K562 (cell line): ENCODE measurements around the gene C2orf92.

Source experiments
- CBFB ChIP-seq: sonication (generic); formaldehyde crosslinking; IDR thresholded peaks from 2 replicates; pipeline ENCODE4 v1.4.0; 2020; ENCODE audit warnings: mild to moderate bottlenecking, missing genetic modification reagents
- MAFK ChIP-seq: IDR thresholded peaks from 2 replicates; pipeline ENCODE4 v1.6.1; 2011; ENCODE audit warnings: low read length, improper control_type of control experiment
- POLR2G ChIP-seq: fragments of 200-400 bp; formaldehyde crosslinking; IDR thresholded peaks from 2 replicates; pipeline ENCODE4 v1.6.1; 2017; ENCODE audit warnings: low read depth, mild to moderate bottlenecking, antibody characterized with exemption, low read length, moderate library complexity
- PREB ChIP-seq: sonication (generic); formaldehyde crosslinking; IDR thresholded peaks from 2 replicates; pipeline ENCODE4 v1.8.1; 2023; ENCODE audit warnings: mild to moderate bottlenecking, missing genetic modification reagents
- SREBF2 ChIP-seq: sonication (generic); formaldehyde crosslinking; IDR thresholded peaks from 2 replicates; pipeline ENCODE4 v1.4.0; 2020; ENCODE audit warnings: mild to moderate bottlenecking, missing genetic modification reagents
- TAF7 ChIP-seq: fragments of 450-650 bp; IDR thresholded peaks from 2 replicates; pipeline ENCODE4 v1.6.1; 2016; ENCODE audit warnings: missing genetic modification characterization, missing compliant biosample characterization
- ZNF224 ChIP-seq: sonication (generic); formaldehyde crosslinking; IDR thresholded peaks from 2 replicates; pipeline ENCODE4 v1.8.0; 2022; ENCODE audit warnings: mild to moderate bottlenecking, missing genetic modification reagents

- TF ChIP-seq POLR2G, result no peak
- no peak for TF ChIP-seq CBFB (CRISPR knock-in tag)
- TF ChIP-seq MAFK, result no peak
- TF ChIP-seq ZNF224 (CRISPR knock-in tag), result no peak
- TF ChIP-seq SREBF2 (CRISPR knock-in tag), result no peak
- no peak for TF ChIP-seq PREB (CRISPR knock-in tag)
- TF ChIP-seq TAF7, result no peak
Observed at GRCh38 chr2:97726261-97727064, 57.0 kb downstream of the C2orf92 start.
